Activated CD4-positive, alpha-beta memory T cell treated with anti-CD3 and anti-CD28 coated beads, Interleukin-2, amount 10 ng/mL, durations not matched to agents 7 days and 5 days (primary cell): ENCODE measurements around the gene ZRANB3. TPM values are rescaled to one million over a fixed set of nuclear protein-coding genes. Genes with fewer than 3 reads are reported as not detected.

Source experiments
- total RNA-seq, 2 experiments: library from RNA; stranded (reverse); gene quantifications; one replicate each; pipeline ENCODE4 v1.2.3, GENCODE V29; 2021

Gene ZRANB3
- total RNA-seq, 2 experiments from 2014 or later = 5.8 to 6.2 TPM

Other genes with a start within 250 kb of the ZRANB3 start
- gene R3HDM1, start 266 bp upstream of the ZRANB3 start, total RNA-seq = 10 to 100 TPM; 37.3 to 38.5 TPM
- gene UBXN4, start 210.6 kb upstream of the ZRANB3 start, total RNA-seq = 100 to 1,000 TPM; 118 to 126 TPM